Left ventricle myocardium superior (tissue), 1 donor: ENCODE results near the gene GET3. TPM values are rescaled to one million over a fixed set of nuclear protein-coding genes. Genes with fewer than 3 reads are reported as not detected.

Experiments
- ATAC-seq: fragments of 200-7000 bp; cut with Tn5 transposase; one replicate; pipeline ENCODE4 v1.9.1; 2020; ENCODE audit warnings: mild to moderate bottlenecking, moderate library complexity
- DNase-seq: peaks from one replicate; pipeline ENCODE4 v3.0.0-alpha.2; 2020
- intact Hi-C: fragments of 100-400 bp; cut with micrococcal nuclease; formaldehyde crosslinking; loops from one replicate; pipeline ENCODE4 v1.11.0; 2022
- total RNA-seq: library from RNA; stranded (reverse); fragmentation: NEBNext Ultra II Directional; extraction: Animal tissue kit (Norgen Biotek cat#: 25700); gene quantifications from one replicate; pipeline ENCODE4 v1.2.1, GENCODE V29; 2021
- donor health status: DM: no; HTN: yes; CAD: no; lungs with severe emphysema.

Gene GET3
- total RNA-seq, 1 donor from 2014 or later: 64.7 TPM

DNA sequence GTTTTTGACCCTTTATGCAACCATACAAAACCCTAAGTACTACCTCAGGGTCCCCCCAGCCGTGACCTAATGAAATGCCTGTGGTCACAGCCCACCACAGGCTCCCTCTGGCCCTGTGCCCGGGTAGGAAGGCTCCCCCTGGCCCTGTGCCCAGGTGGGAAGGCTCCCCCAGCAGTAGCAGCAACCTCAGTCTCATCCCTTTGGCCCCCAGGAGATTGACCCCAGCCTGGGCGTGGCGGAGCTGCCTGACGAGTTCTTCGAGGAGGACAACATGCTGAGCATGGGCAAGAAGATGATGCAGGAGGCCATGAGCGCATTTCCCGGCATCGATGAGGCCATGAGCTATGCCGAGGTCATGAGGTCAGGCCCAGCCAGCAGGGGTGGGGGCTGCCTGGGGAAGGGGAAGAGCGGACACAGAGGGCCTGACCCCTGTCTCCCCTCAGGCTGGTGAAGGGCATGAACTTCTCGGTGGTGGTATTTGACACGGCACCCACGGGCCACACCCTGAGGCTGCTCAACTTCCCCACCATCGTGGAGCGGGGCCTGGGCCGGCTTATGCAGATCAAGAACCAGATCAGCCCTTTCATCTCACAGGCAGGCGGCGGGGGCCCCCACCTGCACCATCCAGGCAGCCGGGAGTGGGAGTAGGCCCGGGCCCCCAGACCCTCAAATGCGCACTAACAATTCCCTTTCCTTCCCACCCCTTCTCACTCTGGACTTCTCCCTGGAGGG is 8.0 kb downstream of the GET3 start:
- intact Hi-C loops: no loop called here
- ATAC-seq: no peak
- no peak for DNase-seq

DNA sequence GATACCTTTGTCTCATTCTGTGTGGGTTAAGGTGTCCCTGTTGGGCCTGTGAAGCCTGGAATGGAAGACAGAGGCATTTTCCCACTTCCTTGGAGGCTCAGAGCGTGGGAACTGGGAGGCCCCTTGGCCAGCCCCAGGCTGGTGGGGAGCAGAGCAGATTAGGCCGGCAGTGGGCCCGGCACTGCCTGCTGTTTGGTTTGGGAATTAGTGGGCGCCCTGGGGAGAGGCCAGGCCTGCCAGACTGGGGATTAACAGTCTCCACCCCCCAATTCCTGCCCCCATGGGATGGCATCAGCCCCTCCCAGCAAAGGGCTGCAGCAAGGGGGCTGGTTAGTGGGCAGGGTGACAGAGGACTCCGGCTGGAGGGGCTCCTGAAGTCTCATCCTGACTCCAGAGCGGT is 11.2 kb downstream of the GET3 start:
- intact Hi-C loops: no loop called here
- DNase-seq (no peak), ATAC-seq (no peak)

DNA sequence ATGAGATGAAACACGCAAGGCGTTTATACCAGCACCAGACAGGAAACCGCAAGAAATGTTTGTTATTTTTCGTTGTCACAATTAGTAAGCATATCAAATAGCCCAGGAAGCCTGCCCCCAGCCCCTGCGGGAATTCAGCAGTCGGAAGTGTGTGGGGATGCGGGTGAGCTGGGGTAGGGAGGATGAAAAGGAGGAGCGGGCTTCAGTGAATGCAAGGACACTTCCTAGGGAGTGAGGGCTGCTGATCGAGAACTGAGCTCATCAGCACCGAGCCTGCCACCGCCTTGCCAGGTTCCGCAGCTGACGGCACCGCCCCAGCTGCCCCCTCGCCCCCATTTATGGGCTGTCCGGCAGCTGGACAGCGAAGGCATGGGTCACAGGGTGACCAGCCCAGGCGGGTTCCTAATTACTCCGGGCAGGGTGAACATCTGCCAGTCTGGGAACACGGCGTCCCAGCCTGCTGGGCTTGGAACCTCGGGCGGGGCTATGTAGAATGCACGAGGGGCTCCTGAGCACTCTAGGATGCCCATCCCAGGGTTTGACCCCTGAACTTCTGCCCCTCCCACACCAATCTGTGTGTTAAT is 12.7 kb downstream of the GET3 start:
- intact Hi-C loops: no loop called here
- no peak for DNase-seq
- ATAC-seq: no peak

DNA sequence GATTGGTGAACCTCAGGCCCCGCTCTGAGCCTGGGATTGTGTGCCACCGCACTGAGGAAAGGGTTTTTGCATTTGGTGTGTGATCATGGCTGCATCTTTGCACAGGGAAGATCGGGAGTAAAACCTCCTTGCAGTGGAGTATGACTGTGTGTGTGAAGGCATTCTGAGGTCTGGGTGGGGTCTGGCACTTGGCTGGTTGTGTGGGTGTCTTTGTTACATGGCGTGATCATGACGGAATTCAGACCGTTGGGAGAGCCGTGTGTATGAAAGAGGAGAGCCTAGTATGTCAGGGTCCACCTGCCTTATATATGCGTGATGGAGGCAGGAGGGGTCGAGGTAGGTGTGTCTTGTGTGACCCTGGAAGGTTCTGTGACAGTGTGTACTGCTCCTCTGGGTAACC is 13.6 kb downstream of the GET3 start:
- intact Hi-C loops: no loop called here
- DNase-seq (no peak), ATAC-seq (no peak)

DNA sequence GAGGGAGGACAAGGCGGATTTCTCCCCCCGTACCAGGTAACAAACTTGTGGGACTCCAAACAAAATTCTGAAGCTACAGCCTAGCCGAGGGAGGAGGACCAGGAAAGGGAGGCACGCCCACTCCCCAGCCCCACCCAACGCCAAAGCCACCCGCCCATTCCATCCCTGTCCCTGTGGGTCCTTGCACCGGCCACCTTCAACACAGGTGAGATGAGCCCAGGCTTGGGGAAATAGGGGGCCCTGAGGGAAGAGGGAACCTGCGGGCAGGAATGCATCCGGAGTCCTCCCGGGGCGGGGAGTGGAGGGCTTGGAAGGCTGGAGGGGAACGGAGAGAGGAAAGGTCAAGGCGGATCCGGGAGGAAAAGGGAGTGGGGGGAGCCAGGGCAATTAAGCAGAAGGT is 14.3 kb downstream of the GET3 start, which contains the start of gene BEST2:
BEST2 (plus strand) TSS at position 157 of the 400 bp plus-strand sequence. CDS start 802 bp downstream, outside the sequence.
- DNase-seq (no peak), ATAC-seq (no peak)
- intact Hi-C loops: no loop called here

DNA sequence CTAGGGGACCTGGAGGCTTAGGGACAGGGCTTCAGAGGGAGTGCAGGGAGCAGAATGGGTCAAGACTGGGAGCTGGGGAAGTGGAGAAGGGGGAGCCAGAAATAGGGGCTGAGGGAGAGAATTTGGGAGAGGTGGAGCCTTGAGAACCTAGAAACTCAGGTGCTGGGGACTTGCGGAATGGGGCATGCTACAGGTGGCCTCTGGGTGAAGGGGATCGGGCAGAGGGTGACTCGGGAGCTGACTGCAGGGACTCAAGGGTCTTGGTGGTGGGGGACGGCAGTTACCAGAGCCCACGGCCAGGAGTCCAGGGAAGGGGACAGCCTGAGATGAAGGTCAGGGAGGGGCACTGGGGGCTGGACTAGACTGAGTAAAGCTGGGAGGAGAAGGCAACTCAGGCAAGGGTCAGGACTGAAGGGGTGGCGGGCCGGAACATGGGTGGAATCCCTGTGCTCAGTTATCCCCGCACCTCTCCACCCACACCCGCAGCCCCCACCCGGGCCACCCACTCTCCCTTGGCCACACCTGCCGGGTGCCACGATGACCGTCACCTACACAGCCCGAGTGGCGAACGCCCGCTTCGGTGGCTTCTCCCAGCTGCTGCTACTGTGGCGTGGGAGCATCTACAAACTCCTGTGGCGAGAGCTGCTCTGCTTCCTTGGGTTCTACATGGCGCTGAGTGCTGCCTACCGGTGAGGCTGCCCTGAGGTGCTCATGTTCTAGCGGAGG is 14.9 kb downstream of the GET3 start:
- no peak for ATAC-seq
- DNase-seq: no peak
- intact Hi-C loops: no loop called here

DNA sequence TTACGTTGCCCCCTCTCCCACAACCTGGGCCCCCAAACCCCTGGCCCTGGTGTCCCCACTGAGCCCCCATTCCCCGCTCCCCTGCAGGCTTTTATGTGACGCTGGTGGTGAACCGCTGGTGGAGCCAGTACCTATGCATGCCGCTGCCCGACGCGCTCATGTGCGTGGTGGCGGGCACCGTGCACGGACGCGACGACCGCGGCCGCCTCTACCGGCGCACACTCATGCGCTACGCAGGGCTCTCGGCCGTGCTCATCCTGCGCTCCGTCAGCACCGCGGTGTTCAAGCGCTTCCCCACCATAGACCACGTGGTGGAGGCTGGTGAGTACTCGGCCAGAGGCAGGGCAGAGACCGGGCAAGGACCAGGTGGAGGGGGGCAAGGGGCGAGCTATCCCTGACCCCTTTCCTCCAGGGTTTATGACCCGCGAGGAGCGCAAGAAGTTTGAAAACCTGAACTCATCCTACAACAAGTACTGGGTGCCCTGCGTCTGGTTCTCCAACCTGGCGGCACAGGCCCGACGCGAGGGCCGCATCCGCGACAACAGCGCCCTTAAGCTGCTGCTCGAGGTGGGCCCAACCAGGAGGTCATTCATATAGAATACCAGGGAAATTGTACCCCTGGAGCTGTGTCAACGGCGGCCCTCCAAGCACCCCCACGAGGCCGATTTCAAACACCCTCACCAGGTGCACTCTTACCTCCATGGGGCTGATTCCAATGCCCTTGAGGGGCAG is 17.3 kb downstream of the GET3 start:
- ATAC-seq: no peak
- no peak for DNase-seq
- intact Hi-C loops: no loop called here

DNA sequence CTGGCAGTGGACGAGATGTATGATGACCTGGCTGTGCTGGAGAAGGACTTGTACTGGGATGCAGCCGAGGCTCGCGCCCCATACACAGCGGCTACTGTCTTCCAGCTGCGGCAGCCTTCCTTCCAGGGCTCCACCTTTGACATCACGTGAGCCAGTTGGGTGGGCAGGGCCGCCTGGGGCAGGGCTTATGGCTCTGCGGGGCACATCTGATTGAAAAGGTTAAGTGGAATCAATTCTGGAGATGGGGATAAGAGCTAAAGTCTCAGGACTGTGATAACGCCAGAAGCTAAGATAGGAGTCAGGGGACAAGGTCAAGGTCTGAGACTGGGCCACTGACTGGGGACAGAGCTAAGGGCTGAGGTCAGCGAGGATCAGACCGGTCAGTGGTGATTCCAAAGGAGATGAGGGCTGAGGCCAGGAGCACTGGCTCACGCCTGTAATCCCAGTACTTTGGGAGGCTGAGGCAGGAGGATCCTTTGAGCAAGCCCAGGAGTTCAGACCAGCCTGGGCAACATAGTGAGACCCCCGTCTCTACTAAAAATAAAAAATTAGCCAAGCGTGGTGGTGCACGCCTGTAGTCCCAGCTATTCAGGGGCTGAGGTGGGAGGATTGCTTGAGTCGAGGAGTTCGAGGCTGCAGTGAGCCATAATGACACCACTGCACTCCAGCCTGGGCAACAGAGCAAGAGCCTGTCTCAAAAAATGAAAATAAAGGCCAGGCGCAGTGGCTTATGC is 19.0 kb downstream of the GET3 start:
- DNase-seq (no peak), ATAC-seq (no peak)
- intact Hi-C loops: no loop called here

DNA sequence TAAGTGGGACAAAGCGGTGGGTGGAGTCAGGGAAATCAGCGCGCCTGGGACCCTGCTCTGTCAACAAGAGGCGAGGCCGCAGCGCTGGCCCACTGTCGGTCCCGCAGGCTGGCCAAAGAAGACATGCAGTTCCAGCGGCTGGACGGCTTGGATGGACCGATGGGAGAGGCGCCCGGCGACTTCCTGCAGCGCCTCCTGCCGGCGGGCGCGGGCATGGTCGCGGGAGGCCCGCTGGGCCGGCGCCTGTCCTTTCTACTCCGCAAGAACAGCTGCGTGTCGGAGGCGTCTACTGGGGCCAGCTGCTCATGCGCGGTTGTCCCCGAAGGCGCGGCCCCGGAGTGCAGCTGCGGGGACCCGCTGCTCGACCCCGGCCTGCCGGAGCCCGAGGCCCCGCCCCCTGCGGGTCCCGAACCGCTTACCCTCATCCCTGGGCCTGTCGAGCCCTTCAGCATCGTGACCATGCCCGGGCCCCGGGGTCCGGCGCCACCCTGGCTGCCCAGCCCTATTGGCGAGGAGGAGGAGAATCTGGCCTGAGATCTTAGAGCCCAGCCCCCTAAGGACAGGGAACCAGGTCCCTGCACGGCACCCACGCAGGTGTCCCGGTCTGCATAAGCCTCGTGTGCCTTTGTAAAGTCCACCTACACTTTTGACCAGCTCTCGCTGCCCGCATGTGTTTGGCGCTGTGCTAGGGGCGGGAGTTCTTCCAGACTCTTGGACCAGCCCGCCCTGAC is 20.4 kb downstream of the GET3 start:
- peak; percentile 80 for ATAC-seq
- intact Hi-C loops: no loop called here

DNA sequence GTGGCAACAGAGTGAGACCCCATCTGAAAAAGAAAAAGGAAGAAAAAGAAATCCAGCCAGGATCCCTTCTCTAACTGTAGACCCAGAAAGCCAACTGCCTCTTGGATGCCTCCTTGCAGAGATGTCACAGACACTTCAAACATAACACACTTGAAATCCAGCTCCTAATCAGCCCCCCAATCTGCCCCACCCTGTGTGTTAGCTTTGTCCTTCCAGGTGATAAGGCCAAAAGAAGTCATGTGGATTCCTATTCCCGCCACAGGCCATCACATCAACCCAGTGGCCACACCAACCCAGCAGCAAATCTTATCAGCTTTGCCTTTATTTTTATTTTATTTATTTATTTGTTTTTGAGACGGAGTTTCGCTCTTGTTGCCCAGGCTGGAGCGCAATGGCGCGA is 22.4 kb downstream of the GET3 start:
- DNase-seq: no peak
- ATAC-seq: no peak
- intact Hi-C loops: loop anchor here (10.0 kb wide), 1 partner anchor 85 kb away; no protein-coding TSS in a partner anchor

More for the DNA sequence above, 20.4 kb downstream of the GET3 start:
- DNase-seq: peak; percentile 83

DNA sequence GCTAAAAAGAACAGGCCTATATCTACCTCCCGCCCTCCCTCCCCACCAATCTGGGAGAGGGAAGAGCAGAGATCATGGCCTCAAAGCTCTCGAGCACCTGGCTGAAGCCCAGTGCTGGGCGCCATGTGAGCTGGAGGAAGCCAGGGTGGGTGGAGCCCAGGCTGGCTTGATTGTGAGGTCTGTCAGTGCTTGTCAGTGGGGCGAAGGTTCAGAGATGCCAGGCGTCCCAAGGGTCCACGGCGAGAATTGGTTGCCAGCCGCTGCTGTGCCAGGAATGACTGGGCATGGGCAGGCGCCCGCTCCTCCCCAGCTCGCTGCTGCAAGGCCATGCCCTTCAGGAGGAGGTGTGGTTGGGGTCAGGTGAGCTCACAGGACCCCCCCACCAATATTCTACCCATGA is 25.8 kb downstream of the GET3 start:
- ATAC-seq: peak; percentile 83
- intact Hi-C loops: loop anchor here (10.0 kb wide), 1 partner anchor 82 kb away; no protein-coding TSS in a partner anchor
- DNase-seq: peak; percentile 87

DNA sequence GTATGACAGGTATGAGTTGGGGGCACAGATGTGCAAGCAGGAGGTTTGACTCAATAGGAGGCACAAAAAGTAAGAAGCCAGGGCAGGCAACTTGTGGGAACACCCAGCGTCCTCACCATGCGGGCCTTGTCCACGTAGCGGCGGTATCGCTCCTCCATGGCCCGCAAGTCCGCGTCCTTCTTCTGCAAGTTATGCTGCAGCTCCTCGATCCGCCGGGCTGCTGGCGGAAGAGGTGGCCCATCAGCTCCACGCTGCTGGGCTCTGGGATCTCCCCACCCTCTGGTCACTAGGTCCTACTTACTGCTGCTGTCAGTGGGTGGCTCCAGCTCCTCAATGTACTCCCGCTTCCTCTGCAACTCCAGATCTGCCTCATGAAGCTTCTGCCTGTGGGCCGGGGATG is 27.4 kb downstream of the GET3 start:
- DNase-seq (no peak), ATAC-seq (no peak)
- intact Hi-C loops: loop anchor here (5.0 to 10.0 kb wide), 2 partner anchors 43 to 80 kb away; partner anchors contain the start of gene RNASEH2A

DNA sequence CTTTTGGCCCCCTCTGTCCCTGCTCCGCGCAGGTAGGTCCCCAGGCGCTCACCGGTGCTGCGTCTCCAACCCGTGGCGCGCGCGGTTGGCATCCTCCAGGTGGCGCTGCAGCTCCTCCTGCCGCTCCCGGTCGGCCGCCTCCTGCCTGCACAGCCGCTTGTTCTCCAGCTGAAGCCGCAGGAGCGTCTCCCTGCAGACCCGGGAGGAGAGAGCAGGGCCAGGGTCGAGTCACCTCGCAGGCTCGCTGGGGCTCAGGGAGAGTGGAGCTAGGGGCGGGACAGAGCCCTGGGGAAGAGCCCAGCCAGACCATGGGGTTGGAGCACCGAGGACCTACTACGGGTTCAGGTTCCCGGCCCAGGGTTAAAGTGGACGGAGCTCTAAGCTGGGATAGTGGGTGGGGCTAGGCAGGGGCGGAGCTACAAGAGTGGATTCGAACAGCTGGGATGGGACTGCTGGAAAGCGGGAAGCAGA is 28.8 kb downstream of the GET3 start:
- ATAC-seq (peak; percentile 82), DNase-seq (peak; percentile 94)
- intact Hi-C loops: loop anchor here (5.0 to 10.0 kb wide), 2 partner anchors 41 to 79 kb away; partner anchors contain the start of gene RNASEH2A

DNA sequence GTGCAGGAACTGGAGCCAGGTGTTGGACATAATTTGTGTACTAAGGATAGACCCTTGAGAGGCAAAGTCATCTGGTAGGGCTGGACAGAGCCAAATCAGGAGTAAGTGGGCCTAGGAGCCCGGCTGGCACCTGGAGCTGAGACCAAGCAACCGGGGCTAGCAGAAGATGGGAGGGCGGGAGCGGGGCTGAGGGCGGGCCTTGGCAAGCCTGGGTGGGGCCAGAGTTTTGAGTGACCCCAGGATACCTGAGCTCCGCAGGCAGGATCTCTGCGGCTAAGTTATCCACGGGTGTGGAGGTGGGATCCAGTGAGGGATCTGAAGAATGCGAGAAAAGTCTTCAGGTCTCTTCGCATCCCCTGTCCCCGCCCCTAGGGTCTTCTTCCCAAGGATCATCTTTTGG is 29.9 kb downstream of the GET3 start:
- ATAC-seq: no peak
- intact Hi-C loops: loop anchor here (5.0 to 10.0 kb wide), 2 partner anchors 40 to 78 kb away; partner anchors contain the start of gene RNASEH2A
- no peak for DNase-seq

DNA sequence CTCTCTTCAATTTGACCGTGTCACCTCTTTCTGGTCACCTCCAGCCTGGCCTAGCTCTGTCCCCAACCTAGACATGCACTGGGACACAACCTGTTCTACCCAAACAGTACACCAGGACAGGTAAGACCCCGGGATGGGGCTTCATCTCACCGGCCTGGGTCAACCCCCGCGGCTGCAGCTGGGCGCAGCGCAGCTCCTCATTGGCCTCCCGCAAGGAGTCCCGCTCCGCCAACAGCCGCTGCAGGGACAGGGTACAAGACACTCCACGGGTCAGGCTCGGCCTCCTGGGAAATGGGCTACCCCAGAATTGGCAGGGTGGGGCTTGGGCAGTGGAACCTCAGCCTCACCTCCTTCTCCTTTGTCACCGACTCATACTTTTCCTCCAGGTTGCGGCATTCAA is 30.4 kb downstream of the GET3 start:
- ATAC-seq (no peak), DNase-seq (no peak)
- intact Hi-C loops: loop anchor here (5.0 to 10.0 kb wide), 2 partner anchors 40 to 77 kb away; partner anchors contain the start of gene RNASEH2A

DNA sequence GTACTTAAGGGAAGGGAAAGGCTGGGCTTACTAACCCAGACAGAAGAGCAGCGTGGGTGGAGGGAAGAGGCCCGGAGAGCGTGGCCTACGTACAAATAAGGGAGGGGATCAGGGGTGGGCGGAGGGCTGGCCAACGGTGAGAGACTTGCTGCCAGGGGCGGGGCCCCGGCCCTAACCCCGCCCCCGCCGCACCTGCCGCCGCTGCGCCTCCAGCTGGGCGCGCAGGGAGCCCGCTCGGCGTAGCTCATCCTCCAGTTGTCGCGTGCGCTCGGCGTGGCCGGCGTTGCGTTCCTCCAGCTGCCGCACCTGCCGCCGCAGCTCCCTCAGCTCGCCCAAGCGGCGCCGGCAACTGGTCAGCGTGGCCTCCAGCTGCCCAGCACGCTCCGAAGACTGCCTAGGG is 32.4 kb downstream of the GET3 start:
- intact Hi-C loops: loop anchor here (5.0 to 10.0 kb wide), 2 partner anchors 38 to 75 kb away; partner anchors contain the start of gene RNASEH2A
- DNase-seq: no peak
- ATAC-seq: no peak

DNA sequence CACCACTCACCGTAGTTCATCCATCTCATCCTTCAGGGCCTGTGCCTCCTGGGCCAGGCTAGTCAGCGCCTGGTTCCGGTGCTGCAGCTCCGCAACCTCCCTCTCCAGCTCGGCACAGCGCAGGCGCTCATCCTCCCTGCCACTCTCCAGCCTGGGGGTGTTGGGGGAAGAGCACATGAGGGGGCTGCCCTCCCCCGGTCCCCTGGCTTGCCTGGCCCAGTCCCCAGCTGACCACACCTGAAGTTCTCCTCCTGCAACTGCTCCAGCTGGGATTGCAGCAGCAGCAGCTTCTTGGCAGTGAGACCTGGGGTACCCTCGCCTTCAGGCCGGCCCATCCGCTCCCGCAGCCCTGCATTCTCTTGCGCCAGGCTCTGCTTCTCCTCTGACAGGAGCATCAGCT is 33.6 kb downstream of the GET3 start:
- no peak for DNase-seq
- intact Hi-C loops: no loop called here
- ATAC-seq: no peak

DNA sequence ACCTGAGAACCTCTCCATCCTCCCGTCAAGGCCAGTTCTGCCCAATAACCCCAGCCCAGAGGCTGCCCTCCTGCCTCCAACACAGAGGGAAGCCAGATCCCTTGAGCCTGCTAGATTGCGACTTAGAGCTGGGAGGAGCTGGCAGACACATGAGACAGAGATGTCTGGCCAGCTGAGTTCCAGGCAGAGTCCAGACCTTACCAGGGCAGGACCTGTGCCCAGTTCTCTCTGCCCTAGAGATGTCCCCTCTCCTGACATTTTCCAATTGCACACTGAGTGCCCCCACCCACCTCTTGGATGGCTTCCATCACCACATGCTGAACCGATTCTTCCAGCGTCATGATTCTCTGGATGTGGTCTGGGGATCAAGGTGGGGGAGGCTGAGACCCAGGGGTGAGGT is 35.0 kb downstream of the GET3 start:
- peak; percentile 72 for DNase-seq
- ATAC-seq: peak; percentile 71
- intact Hi-C loops: no loop called here
